K562 (cell line): Measurements from ENCODE around the gene DYNLT4. TPM values are rescaled to one million over a fixed set of nuclear protein-coding genes. Genes with fewer than 3 reads are reported as not detected.

Experiments
- ATAC-seq: fragments of 200-7000 bp; cut with Tn5 transposase; 3 replicates; pipeline ENCODE4 v1.9.1; 2020; ENCODE audit warnings: moderate library complexity
- BruUV-seq: library from RNA; stranded (reverse); fragments of 400-500 nt; replicated peaks from 2 replicates; lab custom pipeline; 2021; lab: Mats Ljungman, UMichigan
- CTCF ChIA-PET: fragments of 300-600 bp; formaldehyde crosslinking; extraction: SDS; loops from one replicate; lab custom pipeline; 2021; ENCODE audit warnings: low intra/inter-chr PET ratio; lab: Yijun Ruan, JAX
- POLR2A ChIA-PET: fragments of 300-600, 350-650 bp; sonication (Branson Sonifier 250); formaldehyde crosslinking; extraction: SDS; loops from one replicate; lab custom pipeline; 2021; ENCODE audit warnings: antibody characterized with exemption, inconsistent platforms; lab: Yijun Ruan, JAX
- DNase-seq, 4 experiments: peaks; one replicate each; pipeline versions ENCODE4 v3.0.0 to v3.0.0-alpha.2; 2011 to 2018; ENCODE audit warnings: low spot score in 3 of 4, mixed read lengths in 3 of 4; ENCODE audit errors: extremely low read depth in 1 of 4
- FAIRE-seq: peaks from 2 replicates; lab custom pipeline; 2011; peaks lifted over from hg19 to GRCh38; lab: Jason Lieb, UNC
- H2AFZ ChIP-seq: 2 replicates; pipeline ENCODE4 v1.6.0; 2011; ENCODE audit warnings: low read depth, low read length, control low read depth, inconsistent platforms
- H3K27ac ChIP-seq: fragments of 200-600 bp; 3 replicates; pipeline ENCODE4 v1.8.0; 2011; ENCODE audit warnings: low read depth, mild to moderate bottlenecking, control low read depth, inconsistent platforms, low read length, moderate library complexity, mixed read lengths; ENCODE audit errors: extremely low read depth
- H3K27me3 ChIP-seq, 2 experiments: fragments of 300-600 bp in 1 of 2; 2 replicates in 1 of 2; 3 replicates in 1 of 2; pipeline versions ENCODE4 v1.6.0 to v1.8.0; 2011; ENCODE audit warnings: inconsistent platforms in 2 of 2, low read length in 2 of 2, mild to moderate bottlenecking in 1 of 2, mixed read lengths in 1 of 2, moderate library complexity in 1 of 2; ENCODE audit not compliant: control insufficient read depth in 2 of 2, insufficient read depth in 2 of 2
- H3K36me3 ChIP-seq: fragments of 300-600 bp; 3 replicates; pipeline ENCODE4 v1.8.0; 2011; ENCODE audit warnings: mild to moderate bottlenecking, low read length, inconsistent platforms; ENCODE audit not compliant: control insufficient read depth, insufficient read depth
- H3K4me1 ChIP-seq, 2 experiments: fragments of 200-600 bp in 1 of 2; replicated peaks in 1 of 2; 2 replicates in 1 of 2; 3 replicates in 1 of 2; pipeline versions ENCODE4 v1.5.1 to v1.8.0; 2011; ENCODE audit warnings: inconsistent platforms in 2 of 2, low read length in 2 of 2, mild to moderate bottlenecking in 1 of 2, mixed read lengths in 1 of 2, moderate library complexity in 1 of 2; ENCODE audit not compliant: control insufficient read depth in 2 of 2, insufficient read depth in 2 of 2
- H3K4me2 ChIP-seq: 2 replicates; pipeline ENCODE4 v1.6.1; 2011; ENCODE audit warnings: low read length, control low read depth, inconsistent platforms, mixed read lengths; ENCODE audit not compliant: insufficient read depth
- H3K4me3 ChIP-seq: fragments of 200-600 bp; sonication (generic), shearing (Covaris generic); 2 replicates; pipeline ENCODE4 v1.5.1; 2016; ENCODE audit warnings: control low read depth, inconsistent platforms
- H3K79me2 ChIP-seq: fragments of 200-600 bp; 3 replicates; pipeline ENCODE4 v1.8.0; 2011; ENCODE audit warnings: low read length, inconsistent platforms; ENCODE audit not compliant: control insufficient read depth, insufficient read depth
- H3K9ac ChIP-seq, 2 experiments: 2 replicates each; pipeline versions ENCODE4 v1.6.0 to v1.6.1; 2011; ENCODE audit warnings: low read depth in 2 of 2, low read length in 2 of 2, control low read depth in 1 of 2, inconsistent platforms in 1 of 2, mild to moderate bottlenecking in 1 of 2, mixed read lengths in 1 of 2; ENCODE audit not compliant: insufficient read depth in 1 of 2
- H3K9me1 ChIP-seq: one replicate; pipeline ENCODE4 v1.6.0; 2011; ENCODE audit warnings: inconsistent platforms, mild to moderate bottlenecking, low read length, moderate library complexity; ENCODE audit not compliant: control insufficient read depth, insufficient read depth
- H3K9me3 ChIP-seq: replicated peaks from 2 replicates; pipeline ENCODE4 v1.5.1; 2011; ENCODE audit warnings: low read depth, low read length, inconsistent platforms; ENCODE audit not compliant: control insufficient read depth, insufficient read depth
- H4K20me1 ChIP-seq: replicated peaks from 2 replicates; pipeline ENCODE4 v1.6.1; 2011; ENCODE audit warnings: low read length, inconsistent platforms, mixed read lengths; ENCODE audit not compliant: control insufficient read depth, insufficient read depth
- AFF1 ChIP-seq, 2 experiments: fragments of 450-650 bp; IDR thresholded peaks; 2 replicates each; pipeline ENCODE4 v1.6.1; 2018; ENCODE audit warnings: mild to moderate bottlenecking in 2 of 2, low read depth in 1 of 2; ENCODE audit not compliant: partially characterized antibody in 2 of 2
- CEBPB ChIP-seq: fragments of 450-650 bp; IDR thresholded peaks from 2 replicates; pipeline ENCODE4 v1.6.1; 2016; ENCODE audit warnings: missing genetic modification characterization, missing compliant biosample characterization
- FUS ChIP-seq: fragments of 200-400 bp; formaldehyde crosslinking; optimal IDR thresholded peaks from 2 replicates; pipeline ENCODE3; 2017; ENCODE audit warnings: low read depth, low read length
- KAT8 ChIP-seq: fragments of 450-650 bp; IDR thresholded peaks from 2 replicates; pipeline ENCODE4 v1.6.1; 2016; ENCODE audit warnings: low read depth, mild to moderate bottlenecking
- KDM1A ChIP-seq, 2 experiments: fragments of 450-650 bp; IDR thresholded peaks; 2 replicates each; pipeline ENCODE4 v1.6.1; 2016; ENCODE audit warnings: mild to moderate bottlenecking in 2 of 2
- TRIM24 ChIP-seq, 2 experiments: fragments of 450-650 bp; IDR thresholded peaks; 2 replicates each; pipeline ENCODE4 v1.6.1; 2016
- ZC3H4 ChIP-seq: sonication (generic); formaldehyde crosslinking; IDR thresholded peaks from 2 replicates; pipeline ENCODE4 v1.9.0; 2021; ENCODE audit warnings: missing genetic modification reagents, borderline replicate concordance
- whole genome bisulfite sequencing: fragments of 100-300 bp; shearing (Covaris generic); methylation state at CpG from one replicate; pipeline ENCODE4 v1.1.6; 2016; ENCODE audit warnings: low coverage, mixed read lengths; ENCODE audit not compliant: insufficient coverage; ENCODE audit errors: missing lambda C conversion rate; 5-methylcytosine and 5-hydroxymethylcytosine counted together
- in situ Hi-C: fragments of 300-500 bp; cut with MboI; formaldehyde crosslinking; loops from 4 replicates; pipeline ENCODE4 v1.15.0; 2018; ENCODE audit warnings: inconsistent platforms, mixed read lengths
- intact Hi-C: fragments of 100-400 bp; cut with micrococcal nuclease; formaldehyde crosslinking; loops from 2 replicates; pipeline ENCODE4 v1.14.2; 2022
- polyA plus RNA-seq, 8 experiments: library from polyadenylated mRNA; depleted of rRNA in 4 of 8; stranded (reverse) in 5 of 8; unstranded in 3 of 8; fragments of >200 nt; fragmentation: Nextera tagmentation in 2 of 8; fragmentation: Illumina TruSeq in 1 of 8; extraction: Ambion mirVana in 2 of 8; extraction: Trizol in 1 of 8; gene quantifications; 2 replicates each; pipeline versions ENCODE4 v1.2.1 to v1.2.3, GENCODE V29; 2011 to 2014; ENCODE audit warnings: inconsistent platforms in 1 of 8, missing spikeins in 1 of 8
- total RNA-seq, 7 experiments: library from RNA; depleted of rRNA in 6 of 7; stranded (reverse); fragments of >200 nt in 6 of 7; fragmentation: Illumina TruSeq in 2 of 7; extraction: Trizol in 2 of 7; gene quantifications; 2 replicates each; pipeline versions ENCODE4 v1.2.1 to v1.2.3, GENCODE V29; 2011 to 2021; ENCODE audit warnings: low replicate concordance in 1 of 7

The DYNLT4 gene
- total and polyA plus RNA-seq, 9 of the 15 experiments (the other 6 are each of a cell fraction or from before 2014, with no cell fraction given), result 0.29 to 0.73 TPM; not detected in 7

- no peaks in the 10 kb centered on the region for H3K27me3 ChIP-seq
- no peak overlapping the region for H3K9ac ChIP-seq
- WGBS, result 85% methylated on average over 11 of the region's 11 CpGs
- H3K4me3 ChIP-seq, result no peak overlapping the region
- peaks cover 13 to 33% of the 10 kb centered on the region in 2 experiments for H3K4me1 ChIP-seq
- no TSS peak for BruUV-seq
- intact Hi-C loops, result loop anchor here (2.0 to 5.0 kb wide), 2 partner anchors 17 to 41 kb away; partner anchors contain the start of genes PLK3 and RPS8
- H4K20me1 ChIP-seq, result no peaks in the 10 kb centered on the region
- H3K4me2 ChIP-seq, result no peak overlapping the region
- CTCF ChIA-PET, result no interaction called here
- no peak for ATAC-seq
- in situ Hi-C loops, result no loop called here
- H3K9me3 ChIP-seq, result no peaks in the 10 kb centered on the region; the same call in 1 of the 2 replicates
- no peaks in the 10 kb centered on the region for H3K9me1 ChIP-seq
- no peak for FAIRE-seq
- no peak overlapping the region for H2AFZ ChIP-seq
- no peaks in the 10 kb centered on the region for H3K79me2 ChIP-seq
- TF ChIP-seq FUS (no peak), AFF1 (IDR thresholded peaks at IDR 0.05; ENCODE audit: low read depth in 1 of 2, partially characterized antibody in 2 of 2) (no peak), ZC3H4 (peak; percentile 72; the same call in 1 of the 2 replicates), KAT8 (no peak), TRIM24 (IDR thresholded peaks at IDR 0.05) (0 out of 4 replicates have a peak, but pooled peaks of 1 of the 2 experiments have one; percentile 16), CEBPB (tag) (0 out of 2 replicates have a peak, but pooled peaks have one; percentile 16), KDM1A (IDR thresholded peaks at IDR 0.05) (0 out of 4 replicates have a peak, but pooled peaks of 1 of the 2 experiments have one; percentile 1)
- TF ChIP-seq, all 486 proteins: peak for 4
- POLR2A ChIA-PET, result interaction anchor here (0.6 to 9.2 kb wide), 21 partner anchors 14 to 1429 kb away, joined by 3 to 594 read pairs (median 11); partner anchors contain the start of genes BEST4, BTBD19, DYNLT4 and EIF2B3
- no peak for DNase-seq
- H3K36me3 ChIP-seq, result no peaks in the 10 kb centered on the region
- H3K27ac ChIP-seq, result no peak overlapping the region
These were observed 10.8 kb upstream of the DYNLT4 start for GRCh38 chr1:44817771-44818495.
